NCI-H1694 treated with DMSO at 0.1 percent for 48 hours (cell line): ENCODE data around the gene HIGD2A.

ENCODE experiments used
- DNase-seq: peaks from one replicate; lab custom pipeline; 2025; lab: John Stamatoyannopoulos, UW

HIGD2A gene

GRCh38 chr5:176369934-176370711 is 18.4 kb upstream of the HIGD2A start:
- DNase-seq, result no peak

- DNase-seq, result no peak
These were observed 16.7 kb upstream of the HIGD2A start for GRCh38 chr5:176371621-176372539.

- DNase-seq, result no peak
These were observed 15.3 kb upstream of the HIGD2A start for GRCh38 chr5:176373100-176373818.

- no peak for DNase-seq
These were observed 8.7 kb upstream of the HIGD2A start for GRCh38 chr5:176379881-176380280.

- DNase-seq, result no peak
These were observed 7.1 kb upstream of the HIGD2A start for GRCh38 chr5:176381423-176381822.

- no peak for DNase-seq
These were observed 6.6 kb upstream of the HIGD2A start for GRCh38 chr5:176381979-176382378.

- no peak for DNase-seq
These were observed 5.8 kb upstream of the HIGD2A start for GRCh38 chr5:176382721-176383120.

- no peak for DNase-seq
These were observed 5.2 kb upstream of the HIGD2A start for GRCh38 chr5:176383248-176383905.

GRCh38 chr5:176383961-176384360 is 4.6 kb upstream of the HIGD2A start:
- no peak for DNase-seq

GRCh38 chr5:176384366-176384930 is 4.1 kb upstream of the HIGD2A start:
- DNase-seq, result no peak

- no peak for DNase-seq
These were observed 3.6 kb upstream of the HIGD2A start for GRCh38 chr5:176384991-176385390.

GRCh38 chr5:176386491-176386890 is 2.1 kb upstream of the HIGD2A start:
- no peak for DNase-seq

GRCh38 chr5:176387384-176387925 is 1.1 kb upstream of the HIGD2A start:
- DNase-seq, result no peak

- no peak for DNase-seq
These were observed 528 bp upstream of the HIGD2A start for GRCh38 chr5:176388003-176388443.

GRCh38 chr5:176389135-176390123 is 878 bp downstream of the HIGD2A start:
- peak; percentile 53 for DNase-seq

- DNase-seq, result no peak
These were observed 2.9 kb downstream of the HIGD2A start for GRCh38 chr5:176391479-176391878.

GRCh38 chr5:176391999-176392398 is 3.4 kb downstream of the HIGD2A start:
- DNase-seq, result no peak

GRCh38 chr5:176392526-176392925 is 4.0 kb downstream of the HIGD2A start:
- no peak for DNase-seq

GRCh38 chr5:176394096-176394495 is 5.5 kb downstream of the HIGD2A start:
- no peak for DNase-seq
